DMS 273 (cell line): ENCODE measurements around the gene COPB1.
"Not testable (repeated sequence)": the region's sequence is repeated elsewhere in the genome, so short reads cannot be mapped to it uniquely, and the experiment has no call there.

ENCODE experiments used
- DNase-seq: peaks from one replicate; lab custom pipeline; 2025; ENCODE audit not compliant: unreplicated experiment; lab: John Stamatoyannopoulos, UW

COPB1 gene

GRCh38 chr11:14499560-14500180, at the start of gene COPB1:
Gene COPB1 (minus strand): TSS chr11:14499811. CDS start chr11:14498928, 883 bp downstream.
- DNase-seq: peak; percentile 90

- DNase-seq: no peak
Measured at GRCh38 chr11:14547440-14547839, 47.8 kb upstream of the COPB1 start.

GRCh38 chr11:14546672-14547071, 47.1 kb upstream of the COPB1 start:
- no peak for DNase-seq

- DNase-seq: no peak
Measured at GRCh38 chr11:14544611-14545010, 45.0 kb upstream of the COPB1 start.

- DNase-seq: no peak
Measured at GRCh38 chr11:14543260-14543659, 43.6 kb upstream of the COPB1 start.

GRCh38 chr11:14542324-14542723, 42.7 kb upstream of the COPB1 start:
- peak; percentile 8 for DNase-seq

- peak; percentile 49 for DNase-seq
Measured at GRCh38 chr11:14541192-14541947, 41.8 kb upstream of the COPB1 start.

- peak; percentile 22 for DNase-seq
Measured at GRCh38 chr11:14539982-14540421, 40.4 kb upstream of the COPB1 start.

- DNase-seq: no peak
Measured at GRCh38 chr11:14538926-14539554, 39.4 kb upstream of the COPB1 start.

GRCh38 chr11:14538271-14538925, 38.8 kb upstream of the COPB1 start:
- DNase-seq: peak; percentile 81

- peak; percentile 62 for DNase-seq
Measured at GRCh38 chr11:14537134-14537599, 37.6 kb upstream of the COPB1 start.

- not testable (repeated sequence) for DNase-seq
Measured at GRCh38 chr11:14535166-14535565, 35.6 kb upstream of the COPB1 start.

- DNase-seq: no peak
Measured at GRCh38 chr11:14529951-14530350, 30.3 kb upstream of the COPB1 start.

GRCh38 chr11:14529321-14529720, 29.7 kb upstream of the COPB1 start:
- DNase-seq: no peak

- DNase-seq: no peak
Measured at GRCh38 chr11:14522801-14523200, 23.2 kb upstream of the COPB1 start.

- DNase-seq: no peak
Measured at GRCh38 chr11:14522245-14522644, 22.6 kb upstream of the COPB1 start.

- no peak for DNase-seq
Measured at GRCh38 chr11:14520747-14521151, 21.1 kb upstream of the COPB1 start.

- peak; percentile 97 for DNase-seq
Measured at GRCh38 chr11:14519917-14520746, 20.5 kb upstream of the COPB1 start, which contains the start of gene PSMA1. Gene PSMA1 (minus strand): TSS chr11:14520386. CDS start chr11:14520299, 87 bp downstream.

- DNase-seq: no peak
Measured at GRCh38 chr11:14519597-14519916, 19.9 kb upstream of the COPB1 start.

GRCh38 chr11:14518820-14519219, 19.2 kb upstream of the COPB1 start:
- no peak for DNase-seq

- DNase-seq: no peak
Measured at GRCh38 chr11:14513800-14514199, 14.2 kb upstream of the COPB1 start.
